DND-41 (cell line): ENCODE results near the gene MMP25.

Source experiments
- ATAC-seq: fragments of 200-7000 bp; cut with Tn5 transposase; 3 replicates; pipeline ENCODE4 v1.9.1; 2021; ENCODE audit warnings: low read depth; ENCODE audit not compliant: insufficient read depth
- DNase-seq: peaks from one replicate; pipeline ENCODE4 v3.0.0-alpha.2; 2020
- H2AFZ ChIP-seq: 2 replicates; pipeline ENCODE4 v1.6.0; 2012; ENCODE audit warnings: low read depth, low read length
- H3K27ac ChIP-seq: 2 replicates; pipeline ENCODE4 v1.5.1; 2012; ENCODE audit warnings: low read length, inconsistent platforms
- H3K27me3 ChIP-seq: fragments of 200-600 bp; sonication (generic); 2 replicates; pipeline ENCODE4 v1.6.0; 2012; ENCODE audit warnings: low read length, mild to moderate bottlenecking, inconsistent platforms; ENCODE audit not compliant: insufficient read depth, poor library complexity
- H3K36me3 ChIP-seq: 2 replicates; pipeline ENCODE4 v1.5.1; 2012; ENCODE audit warnings: low read length, inconsistent platforms; ENCODE audit not compliant: insufficient read depth
- H3K4me1 ChIP-seq: 2 replicates; pipeline ENCODE4 v1.5.1; 2012; ENCODE audit warnings: mild to moderate bottlenecking, low read length; ENCODE audit not compliant: insufficient read depth
- H3K4me2 ChIP-seq: 2 replicates; pipeline ENCODE4 v1.6.0; 2012; ENCODE audit warnings: mild to moderate bottlenecking, moderate library complexity, low read length, inconsistent platforms; ENCODE audit not compliant: insufficient read depth
- H3K4me3 ChIP-seq, 2 experiments: fragments of 200-600 bp in 1 of 2; shearing (Covaris generic) in 1 of 2; 2 replicates each; pipeline ENCODE4 v1.5.1; 2012 to 2016; ENCODE audit warnings: inconsistent platforms in 2 of 2, low read length in 2 of 2, mild to moderate bottlenecking in 2 of 2, low read depth in 1 of 2, moderate library complexity in 1 of 2
- H3K79me2 ChIP-seq: 2 replicates; pipeline ENCODE4 v1.6.0; 2012; ENCODE audit warnings: low read length, inconsistent platforms; ENCODE audit not compliant: insufficient read depth
- H3K9ac ChIP-seq: 2 replicates; pipeline ENCODE4 v1.6.0; 2012; ENCODE audit warnings: low read depth, mild to moderate bottlenecking, inconsistent platforms, low read length, moderate library complexity
- H3K9me3 ChIP-seq: 2 replicates; pipeline ENCODE4 v1.5.1; 2012; ENCODE audit warnings: low read length, moderate library complexity, mild to moderate bottlenecking, inconsistent platforms; ENCODE audit not compliant: insufficient read depth, severe bottlenecking
- H4K20me1 ChIP-seq: 2 replicates; pipeline ENCODE4 v1.6.0; 2012; ENCODE audit warnings: low read length; ENCODE audit not compliant: insufficient read depth
- EZH2 ChIP-seq: IDR thresholded peaks from 3 replicates; pipeline ENCODE4 v1.6.1; 2012; ENCODE audit warnings: borderline replicate concordance, low read depth, mild to moderate bottlenecking, moderate library complexity, low read length, inconsistent platforms; ENCODE audit not compliant: severe bottlenecking
- TF ChIP-seq, protein P1 (sequence below): IDR thresholded peaks from 2 replicates; pipeline ENCODE4 v1.5.1; 2012; ENCODE audit warnings: borderline replicate concordance, low read length, moderate library complexity, mild to moderate bottlenecking; ENCODE audit not compliant: poor library complexity, severe bottlenecking; ENCODE audit errors: extremely low read depth

Gene MMP25

DNA sequence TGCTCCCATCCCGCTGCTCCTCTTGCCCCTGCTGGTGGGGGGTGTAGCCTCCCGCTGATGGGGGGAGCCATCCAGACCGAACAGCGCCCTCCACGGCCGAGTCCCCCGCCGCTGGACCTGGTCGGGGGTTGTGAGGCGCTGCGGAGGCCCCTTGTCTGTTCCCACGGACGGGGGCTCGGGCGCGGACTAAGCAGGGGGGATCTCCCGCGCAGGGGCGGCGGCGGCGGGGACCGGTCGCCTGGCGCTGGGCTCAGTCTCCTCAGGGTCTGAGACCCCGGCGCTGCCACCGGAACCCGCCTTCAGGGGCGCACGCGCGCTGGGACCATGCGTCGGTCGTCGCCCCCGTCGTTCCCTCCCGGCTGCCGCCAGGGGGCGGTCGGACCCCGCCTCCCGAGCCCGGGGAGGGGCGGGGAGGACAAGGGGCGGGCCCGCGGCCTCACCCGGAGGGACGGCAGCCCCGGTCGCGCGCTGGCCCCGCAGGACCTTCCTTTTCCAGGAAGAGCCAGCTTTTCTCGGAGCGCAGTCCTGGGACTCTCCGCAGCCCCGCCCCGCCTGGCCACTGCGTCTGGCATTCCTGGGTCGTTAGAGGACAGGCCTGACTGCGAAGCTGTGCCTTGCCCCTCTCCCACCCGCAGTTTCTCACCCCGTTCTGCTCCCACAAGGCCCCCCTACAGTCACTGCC is 12.8 kb downstream of the MMP25 start:
- DNase-seq = peak; percentile 88
- Histone ChIP-seq H3K79me2 (peaks cover 23% of the 10 kb centered on the region), H3K4me1 (peaks cover 31% of the 10 kb centered on the region), H3K9ac (peak overlapping the region; percentile 83), H3K4me3 (peak overlapping the region; percentile 51 to 74), H3K9me3 (no peaks in the 10 kb centered on the region), H3K27me3 (no peaks in the 10 kb centered on the region), H2AFZ (peak overlapping the region; percentile 76), H3K4me2 (peak overlapping the region; percentile 83), H3K27ac (peak overlapping the region; percentile 90), H4K20me1 (peaks cover 12% of the 10 kb centered on the region; the same call in 1 of the 2 replicates), H3K36me3 (peaks cover 31% of the 10 kb centered on the region)
- TF ChIP-seq EZH2 = no peak
- TF ChIP-seq, protein P1, sequence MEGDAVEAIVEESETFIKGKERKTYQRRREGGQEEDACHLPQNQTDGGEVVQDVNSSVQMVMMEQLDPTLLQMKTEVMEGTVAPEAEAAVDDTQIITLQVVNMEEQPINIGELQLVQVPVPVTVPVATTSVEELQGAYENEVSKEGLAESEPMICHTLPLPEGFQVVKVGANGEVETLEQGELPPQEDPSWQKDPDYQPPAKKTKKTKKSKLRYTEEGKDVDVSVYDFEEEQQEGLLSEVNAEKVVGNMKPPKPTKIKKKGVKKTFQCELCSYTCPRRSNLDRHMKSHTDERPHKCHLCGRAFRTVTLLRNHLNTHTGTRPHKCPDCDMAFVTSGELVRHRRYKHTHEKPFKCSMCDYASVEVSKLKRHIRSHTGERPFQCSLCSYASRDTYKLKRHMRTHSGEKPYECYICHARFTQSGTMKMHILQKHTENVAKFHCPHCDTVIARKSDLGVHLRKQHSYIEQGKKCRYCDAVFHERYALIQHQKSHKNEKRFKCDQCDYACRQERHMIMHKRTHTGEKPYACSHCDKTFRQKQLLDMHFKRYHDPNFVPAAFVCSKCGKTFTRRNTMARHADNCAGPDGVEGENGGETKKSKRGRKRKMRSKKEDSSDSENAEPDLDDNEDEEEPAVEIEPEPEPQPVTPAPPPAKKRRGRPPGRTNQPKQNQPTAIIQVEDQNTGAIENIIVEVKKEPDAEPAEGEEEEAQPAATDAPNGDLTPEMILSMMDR = peak; percentile 83
- ATAC-seq = peak; percentile 91

DNA sequence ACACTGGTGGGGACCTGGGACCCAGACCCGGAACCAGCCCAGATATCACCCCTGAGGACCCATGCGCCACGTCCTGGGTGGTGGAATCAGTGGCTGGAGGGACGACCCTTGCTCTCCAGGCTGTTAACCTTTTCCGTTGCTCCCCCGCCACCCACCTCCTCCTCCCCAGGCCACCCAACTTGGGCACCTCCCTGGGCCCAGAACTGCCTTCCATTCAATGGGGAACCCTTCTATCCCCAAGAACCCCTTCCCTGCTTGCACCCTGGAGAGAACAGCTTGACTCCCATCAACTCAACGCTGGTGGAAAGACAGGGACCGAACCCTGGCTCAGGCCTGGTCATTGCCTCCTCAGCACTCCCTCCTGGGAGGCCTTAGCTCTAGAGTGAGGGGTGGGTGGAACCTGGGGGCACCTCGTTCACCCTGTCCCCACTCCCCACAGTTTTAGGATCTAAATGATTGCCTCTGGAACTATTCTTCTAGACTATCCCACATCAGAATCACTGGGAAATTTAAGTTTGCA is 13.4 kb downstream of the MMP25 start:
- Histone ChIP-seq H3K79me2 (peaks cover 27% of the 10 kb centered on the region), H3K4me1 (peaks cover 36% of the 10 kb centered on the region), H3K36me3 (peaks cover 25% of the 10 kb centered on the region), H3K27me3 (no peaks in the 10 kb centered on the region), H3K9me3 (no peaks in the 10 kb centered on the region), H2AFZ (peak overlapping the region; percentile 76), H4K20me1 (peaks cover 12% of the 10 kb centered on the region; the same call in 1 of the 2 replicates), H3K4me3 (peak overlapping the region; percentile 51 to 74; a peak in 3 of 4 replicates), H3K9ac (peak overlapping the region; percentile 83), H3K27ac (peak overlapping the region; percentile 90), H3K4me2 (peak overlapping the region; percentile 83)
- ATAC-seq (no peak), DNase-seq (no peak)
- TF ChIP-seq, protein P1 = no peak
- TF ChIP-seq EZH2 = no peak

- no peak overlapping the region; a peak in 1 of 4 replicates for H3K4me3 ChIP-seq
- peak overlapping the region; percentile 83 for H3K9ac ChIP-seq
- H3K27me3 ChIP-seq = no peaks in the 10 kb centered on the region
- peaks cover 34% of the 10 kb centered on the region for H3K79me2 ChIP-seq
- TF ChIP-seq, protein P1 = no peak
- no peak for TF ChIP-seq EZH2
- H4K20me1 ChIP-seq = peaks cover 12% of the 10 kb centered on the region; the same call in 1 of the 2 replicates
- ATAC-seq (no peak), DNase-seq (no peak)
- peaks cover 44% of the 10 kb centered on the region for H3K4me1 ChIP-seq
- H3K9me3 ChIP-seq = no peaks in the 10 kb centered on the region
- peaks cover 18% of the 10 kb centered on the region; the same call in 1 of the 2 replicates for H3K36me3 ChIP-seq
- peak overlapping the region; percentile 83; the same call in 1 of the 2 replicates for H3K4me2 ChIP-seq
- peak overlapping the region; percentile 90 for H3K27ac ChIP-seq
- H2AFZ ChIP-seq = no peak overlapping the region
Observed at GRCh38 chr16:3060339-3061127, 14.2 kb downstream of the MMP25 start.
